CD4-positive, alpha-beta T cell treated with Interleukin-4 for 1 hour (primary cell): ENCODE results near the gene MAN1B1.

Source experiments
- DNase-seq, 2 donors: peaks; one replicate each; pipeline ENCODE4 v3.0.0-alpha.2; 2020 to 2022

Gene MAN1B1

DNA sequence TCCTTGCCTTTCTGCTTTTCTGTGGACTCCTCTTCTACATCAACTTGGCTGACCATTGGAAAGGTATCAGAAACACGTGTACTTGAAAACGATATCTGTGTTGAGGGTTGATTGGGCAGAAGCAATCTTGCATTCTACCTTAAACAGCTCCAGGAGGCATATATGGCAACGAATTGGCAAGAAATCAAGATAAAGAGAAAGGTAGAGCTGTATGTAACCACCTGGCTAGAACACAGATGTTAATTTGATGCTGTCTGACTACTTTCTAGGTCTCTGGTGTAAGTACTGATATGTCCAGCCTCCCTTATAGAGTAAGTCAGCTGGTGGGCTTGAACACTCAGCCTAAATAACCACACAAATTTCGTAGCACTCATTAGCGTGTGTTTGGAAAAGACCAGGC, 1.3 kb downstream of the MAN1B1 start:
- no peak for DNase-seq

DNA sequence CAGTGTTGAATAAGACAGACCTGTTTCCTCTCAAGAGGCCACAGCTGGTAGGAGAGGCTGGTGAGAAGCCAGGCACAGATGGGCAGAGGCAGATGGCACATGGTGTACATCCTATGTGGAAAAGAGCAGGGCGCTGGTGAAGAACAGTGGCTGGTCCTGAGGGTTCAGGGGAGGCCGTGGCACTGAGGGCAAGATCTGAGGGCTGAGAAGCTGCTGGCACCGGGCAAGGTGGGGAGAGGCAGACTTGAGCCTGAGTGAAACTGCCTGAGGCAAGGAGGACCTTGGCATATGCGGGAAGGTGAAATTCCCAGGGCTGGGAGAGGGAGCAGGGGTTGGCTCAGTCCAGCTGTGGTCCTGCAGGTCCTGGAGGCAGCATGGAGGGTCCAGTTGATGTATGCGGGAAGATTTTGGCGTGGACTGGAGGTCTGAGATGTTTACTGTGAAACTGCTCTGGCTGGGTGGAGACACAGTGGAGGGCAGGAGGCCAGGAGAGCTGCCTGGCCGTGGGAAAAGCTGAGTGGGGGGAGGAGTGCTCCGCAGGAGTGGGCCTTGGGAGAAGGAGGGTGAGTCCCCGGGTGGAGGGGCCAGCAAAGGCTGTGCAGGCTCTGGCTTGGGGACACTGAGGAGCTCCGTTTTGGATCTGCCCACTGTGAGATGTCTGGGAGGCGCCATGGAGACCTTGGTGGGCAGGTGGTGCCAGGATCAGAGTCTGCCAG, 2.6 kb downstream of the MAN1B1 start:
- DNase-seq = no peak

GRCh38 chr9:137095664-137096517, 9.1 kb downstream of the MAN1B1 start:
- peak; percentile 83 to 88 for DNase-seq

- DNase-seq = no peak
Measured at GRCh38 chr9:137096785-137097546, 10.2 kb downstream of the MAN1B1 start.

- DNase-seq = no peak
Measured at GRCh38 chr9:137097761-137098462, 11.1 kb downstream of the MAN1B1 start.

DNA sequence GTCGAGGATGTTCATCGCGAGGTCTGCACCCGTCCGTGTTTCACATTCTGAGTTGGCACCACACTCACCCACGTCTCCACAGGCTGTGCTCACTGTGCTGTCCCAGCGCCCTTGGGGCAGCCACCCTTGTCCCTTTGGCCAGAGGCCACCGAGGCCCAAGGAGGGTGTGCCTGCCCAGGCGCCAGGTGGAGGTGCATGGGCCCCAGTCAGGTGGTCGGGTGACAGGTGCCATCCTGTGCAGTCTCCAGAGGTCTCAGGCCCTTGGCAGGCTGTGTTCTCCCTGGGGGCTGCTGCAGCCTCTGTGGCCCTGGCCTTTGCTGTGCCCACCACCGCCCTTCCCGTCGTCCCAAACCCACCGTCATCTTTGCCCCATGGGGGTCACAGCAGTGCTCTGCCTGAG, 12.4 kb downstream of the MAN1B1 start:
- DNase-seq = no peak

DNA sequence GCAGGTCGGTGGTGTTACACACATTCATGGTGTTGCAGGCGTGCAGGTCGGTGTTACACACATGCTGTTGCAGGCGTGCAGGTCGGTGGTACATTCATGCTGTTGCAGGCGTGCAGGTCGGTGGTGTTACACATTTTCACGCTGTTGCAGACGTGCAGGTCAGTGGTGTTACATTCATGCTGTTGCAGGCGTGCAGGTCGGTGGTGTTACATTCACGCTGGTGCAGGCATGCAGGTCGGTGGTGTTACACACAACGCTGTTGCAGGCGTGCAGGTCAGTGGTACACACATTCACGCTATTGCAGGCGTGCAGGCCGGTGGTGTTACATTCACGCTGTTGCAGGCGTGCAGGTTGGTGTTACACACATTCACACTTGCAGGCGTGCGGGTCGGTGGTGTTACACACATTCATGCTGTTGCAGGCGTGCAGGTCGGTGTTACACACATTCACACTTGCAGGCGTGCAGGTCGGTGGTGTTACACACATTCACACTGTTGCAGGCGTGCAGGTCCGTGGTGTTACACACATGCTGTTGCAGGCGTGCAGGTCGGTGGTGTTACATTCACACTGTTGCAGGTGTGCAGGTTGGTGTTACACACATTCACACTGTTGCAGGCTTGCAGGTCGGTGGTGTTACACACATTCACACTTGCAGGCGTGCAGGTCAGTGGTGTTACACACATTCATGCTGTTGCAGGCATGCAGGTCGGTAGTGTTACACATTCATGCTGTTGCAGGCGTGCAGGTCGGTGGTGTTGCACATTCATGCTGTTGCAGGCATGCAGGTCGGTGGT, 16.6 kb downstream of the MAN1B1 start:
- DNase-seq = no peak

DNA sequence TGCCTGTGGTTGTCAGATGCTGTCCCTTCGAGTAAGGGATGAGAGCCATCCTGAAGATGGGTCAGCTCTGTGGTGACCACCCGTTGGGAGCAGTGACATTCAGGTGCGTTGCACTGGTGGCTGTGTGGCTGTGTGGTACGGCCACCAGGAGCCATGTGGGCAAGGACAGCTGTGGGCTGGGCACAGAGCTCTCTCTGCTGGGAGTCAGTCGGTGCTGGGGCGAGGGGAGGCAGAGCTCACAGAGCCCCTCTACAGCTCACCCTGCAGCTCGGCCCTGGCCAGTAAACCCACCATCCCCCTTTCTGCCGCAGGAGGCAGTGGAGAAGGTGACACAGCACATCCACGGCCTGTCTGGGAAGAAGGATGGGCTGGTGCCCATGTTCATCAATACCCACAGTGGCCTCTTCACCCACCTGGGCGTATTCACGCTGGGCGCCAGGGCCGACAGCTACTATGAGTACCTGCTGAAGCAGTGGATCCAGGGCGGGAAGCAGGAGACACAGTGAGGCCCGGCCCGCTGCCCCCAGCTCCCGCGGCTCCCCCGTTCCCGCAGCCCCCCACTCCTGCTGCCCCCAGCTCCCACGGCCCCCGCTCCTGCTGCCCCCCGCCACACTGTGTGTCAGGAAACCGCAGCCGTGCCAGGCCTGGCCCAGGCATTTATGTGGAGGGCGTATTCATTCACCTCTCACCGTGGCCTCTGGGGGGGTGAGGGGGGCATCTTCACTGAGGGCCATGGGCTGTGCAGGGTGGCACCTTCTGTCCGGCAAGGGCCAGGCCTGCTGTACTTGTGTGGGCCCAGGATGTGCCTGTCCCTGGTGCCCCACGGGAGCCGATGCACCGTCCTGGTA, 19.3 kb downstream of the MAN1B1 start:
- DNase-seq = no peak

- DNase-seq = no peak
Measured at GRCh38 chr9:137106662-137107250, 20.0 kb downstream of the MAN1B1 start.

GRCh38 chr9:137107312-137107921, 20.6 kb downstream of the MAN1B1 start:
- DNase-seq = no peak

DNA sequence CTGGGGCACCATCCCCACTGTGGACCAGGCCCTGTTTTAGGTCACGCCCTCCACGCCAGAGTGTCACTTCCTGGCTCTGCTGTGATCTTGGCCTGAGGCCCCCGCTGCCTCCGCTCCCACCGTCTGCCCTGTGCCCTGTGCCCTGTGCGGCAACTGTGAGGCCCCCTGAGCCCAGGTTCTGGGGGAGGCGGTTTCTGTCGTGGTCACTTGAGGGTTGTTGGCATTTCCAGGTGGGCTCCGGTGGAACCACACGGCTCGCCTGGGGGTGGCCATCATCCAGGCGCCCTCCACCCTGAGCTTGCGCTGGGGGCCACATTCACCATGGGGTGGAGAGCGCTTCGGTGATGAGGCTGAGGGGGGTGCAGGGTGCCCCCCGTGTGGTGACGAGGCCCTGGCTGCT, 21.2 kb downstream of the MAN1B1 start:
- DNase-seq = no peak

DNA sequence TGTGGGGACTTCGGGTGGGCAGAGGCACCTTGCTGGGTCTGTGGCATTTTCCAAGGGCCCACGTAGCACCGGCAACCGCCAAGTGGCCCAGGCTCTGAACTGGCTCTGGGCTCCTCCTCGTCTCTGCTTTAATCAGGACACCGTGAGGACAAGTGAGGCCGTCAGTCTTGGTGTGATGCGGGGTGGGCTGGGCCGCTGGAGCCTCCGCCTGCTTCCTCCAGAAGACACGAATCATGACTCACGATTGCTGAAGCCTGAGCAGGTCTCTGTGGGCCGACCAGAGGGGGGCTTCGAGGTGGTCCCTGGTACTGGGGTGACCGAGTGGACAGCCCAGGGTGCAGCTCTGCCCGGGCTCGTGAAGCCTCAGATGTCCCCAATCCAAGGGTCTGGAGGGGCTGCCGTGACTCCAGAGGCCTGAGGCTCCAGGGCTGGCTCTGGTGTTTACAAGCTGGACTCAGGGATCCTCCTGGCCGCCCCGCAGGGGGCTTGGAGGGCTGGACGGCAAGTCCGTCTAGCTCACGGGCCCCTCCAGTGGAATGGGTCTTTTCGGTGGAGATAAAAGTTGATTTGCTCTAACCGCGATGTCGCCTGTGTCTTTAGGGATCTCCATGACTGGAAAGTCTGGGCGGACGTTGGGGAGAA, 21.9 kb downstream of the MAN1B1 start:
- DNase-seq = no peak

DNA sequence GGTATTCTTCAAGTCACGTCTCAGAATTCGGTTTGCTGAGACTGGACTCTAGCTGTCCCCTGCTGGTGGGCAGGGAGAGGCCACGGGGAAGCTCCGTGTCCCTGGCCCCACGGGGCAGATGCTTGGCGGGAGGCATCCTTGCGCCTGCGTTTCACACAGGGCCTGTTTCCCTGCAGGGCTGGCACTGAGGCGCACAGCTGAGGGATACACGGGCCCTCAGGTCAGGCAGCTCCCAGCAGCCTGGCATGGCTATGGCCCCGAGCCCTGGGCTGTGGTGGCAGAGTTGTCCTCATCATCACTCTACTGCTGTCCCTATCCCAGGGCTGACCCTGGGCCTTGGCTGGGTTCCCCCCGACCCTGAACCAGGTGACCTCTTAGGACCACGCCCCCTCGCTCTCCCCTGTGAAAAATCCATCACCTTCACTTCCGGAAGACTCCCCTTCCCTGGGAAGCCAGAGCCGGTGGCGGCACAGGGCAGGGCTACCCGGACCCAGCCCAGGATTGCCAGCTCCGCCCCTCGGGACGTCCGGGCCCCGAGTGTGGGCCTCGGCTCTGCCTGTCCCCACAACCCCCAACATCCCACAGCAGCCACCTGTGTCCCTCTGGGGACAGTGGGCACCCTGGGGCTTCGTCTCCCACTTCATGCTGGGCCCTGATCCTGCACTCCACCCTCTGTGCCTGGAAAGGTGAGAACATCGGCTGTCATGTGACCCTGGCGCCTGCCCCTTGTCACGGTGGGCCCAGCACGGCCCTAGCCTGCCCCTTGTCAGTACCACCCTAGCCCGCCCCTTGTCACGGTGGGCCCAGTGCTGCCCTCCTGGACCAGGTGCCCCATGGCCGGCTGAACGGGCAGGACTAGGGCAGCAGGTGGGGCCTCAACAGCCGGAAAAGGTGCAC, 22.7 kb downstream of the MAN1B1 start:
- DNase-seq = no peak

GRCh38 chr9:137110147-137110910, 23.5 kb downstream of the MAN1B1 start:
- no peak for DNase-seq

GRCh38 chr9:137110911-137111787, 24.4 kb downstream of the MAN1B1 start:
- no peak for DNase-seq

DNA sequence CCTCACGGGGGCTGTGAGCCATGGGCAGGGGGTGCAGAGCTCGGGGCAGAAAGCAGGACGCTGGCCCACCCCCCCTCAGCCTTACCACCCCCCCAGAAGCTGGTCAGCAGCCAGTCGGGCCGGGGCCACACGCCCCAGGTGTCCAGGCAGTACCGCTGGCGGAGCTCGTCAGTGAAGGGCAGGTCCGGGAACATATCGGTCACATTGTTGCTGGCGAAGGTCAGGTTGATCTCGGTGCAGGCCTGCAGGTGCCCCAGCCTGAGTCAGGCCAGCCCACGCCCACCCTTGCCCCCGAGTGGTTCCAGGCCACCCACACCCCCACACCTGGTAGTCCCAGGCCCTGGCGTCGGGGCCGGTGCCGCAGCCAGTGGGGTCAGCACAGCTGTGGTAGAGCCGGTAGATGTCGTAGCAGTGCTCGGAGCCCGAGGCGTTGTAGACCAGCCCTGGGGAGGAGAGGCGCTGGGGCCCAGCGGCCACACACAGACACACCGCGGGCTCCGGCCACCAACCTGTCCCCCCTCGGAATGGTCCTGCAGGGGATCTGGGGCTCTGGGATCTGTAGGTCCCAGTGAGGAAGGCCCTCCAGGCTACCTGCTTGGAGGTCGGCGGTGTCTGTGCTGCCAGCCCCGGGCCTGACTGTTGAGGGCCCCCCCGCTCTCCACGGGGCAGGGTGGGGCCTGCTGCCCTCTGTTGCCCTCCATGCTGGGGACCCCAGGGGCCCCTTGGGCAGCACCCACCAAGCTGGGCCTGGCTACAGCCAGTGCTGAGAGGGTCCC, 25.2 kb downstream of the MAN1B1 start:
- no peak for DNase-seq
